GM13976 (cell line): Measurements from ENCODE around the gene KMT5B.

Source experiments
- DNase-seq: peaks from one replicate; pipeline ENCODE4 v3.0.0; 2012; ENCODE audit warnings: low spot score
- CTCF ChIP-seq: IDR thresholded peaks from 2 replicates; pipeline ENCODE4 v1.5.1; 2012; ENCODE audit warnings: borderline replicate concordance, mild to moderate bottlenecking; ENCODE audit not compliant: insufficient read depth; ENCODE audit errors: extremely low read depth, missing control alignments, control extremely low read depth
- in situ Hi-C: fragments of 300-500 bp; cut with MboI; formaldehyde crosslinking; loops from one replicate; pipeline ENCODE4 v1.12.0; 2022; ENCODE audit warnings: low sequenced_read_pairs, mixed read lengths, inconsistent platforms; ENCODE audit not compliant: unreplicated experiment

The KMT5B gene

DNA sequence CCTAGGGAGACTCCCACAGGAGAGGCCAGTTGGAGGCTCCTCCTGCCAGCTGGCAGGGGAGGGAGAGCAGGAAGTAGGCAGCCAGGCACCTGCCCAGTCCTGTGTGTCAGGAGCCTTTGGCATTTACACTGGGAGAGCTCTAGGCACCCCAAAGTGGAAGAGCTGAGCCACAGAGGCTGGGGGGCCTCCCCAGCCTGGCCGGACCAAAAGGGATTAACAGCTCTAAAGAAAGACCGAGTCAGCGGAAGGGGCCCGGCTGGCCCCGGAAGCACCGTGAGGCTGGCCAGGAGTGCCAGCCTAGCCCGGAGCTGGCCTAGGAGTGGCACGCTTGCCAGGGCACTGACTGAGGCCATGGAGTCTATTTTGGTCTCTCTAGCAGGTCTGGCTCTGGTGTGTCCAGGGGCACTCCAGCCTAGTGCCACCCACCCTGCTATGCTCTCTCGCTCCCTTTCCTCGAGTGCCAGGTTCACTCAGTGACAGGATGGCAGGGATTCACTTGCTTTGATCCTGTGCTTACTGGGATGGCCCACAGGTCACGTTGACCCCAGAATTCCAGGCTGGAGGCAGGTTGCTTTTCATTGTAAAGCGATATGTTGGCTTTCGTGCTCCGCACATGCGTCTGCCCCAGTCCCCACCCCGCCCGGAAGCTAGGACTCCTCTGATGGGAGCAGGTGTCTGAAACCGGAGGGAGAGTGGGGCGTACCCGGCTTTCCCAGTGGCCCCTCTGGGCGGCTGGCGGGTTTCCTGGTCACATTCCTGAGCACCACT, 3.3 kb upstream of the KMT5B start:
- in situ Hi-C loops = no loop called here
- TF ChIP-seq CTCF = no peak
- no peak for DNase-seq

DNA sequence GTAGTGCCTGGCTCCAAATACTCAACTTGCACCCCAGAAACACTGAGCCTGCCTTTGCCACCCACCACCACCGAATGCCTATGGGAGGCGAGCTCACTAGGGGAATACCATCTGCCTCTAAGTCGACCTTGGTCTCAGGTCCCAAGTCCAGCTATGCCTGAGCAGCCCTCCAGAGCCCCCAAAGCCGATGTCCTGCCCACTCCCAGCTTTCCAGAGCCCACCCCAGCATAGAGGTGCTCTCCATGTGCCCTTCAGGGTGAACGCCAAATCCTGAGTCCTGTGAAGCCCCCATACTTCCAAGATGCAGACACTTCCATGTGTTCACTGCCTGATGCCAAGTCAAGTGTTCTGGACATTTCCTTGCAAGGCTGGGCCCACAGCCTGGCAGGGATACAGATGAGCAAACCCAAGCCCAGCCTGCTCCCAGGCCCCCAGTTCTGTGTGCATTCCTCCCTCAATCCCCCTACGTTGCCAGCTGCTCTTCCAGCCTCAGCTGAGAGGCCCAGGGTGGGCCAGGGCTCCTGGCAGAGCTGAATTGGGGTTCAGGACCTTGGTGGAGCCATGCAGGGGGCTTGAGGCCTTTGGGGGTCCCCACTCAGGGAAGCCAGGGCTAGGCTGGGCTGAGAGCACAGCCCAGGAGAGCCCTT, 2.6 kb upstream of the KMT5B start:
- DNase-seq = no peak
- TF ChIP-seq CTCF = no peak
- in situ Hi-C loops = no loop called here

DNA sequence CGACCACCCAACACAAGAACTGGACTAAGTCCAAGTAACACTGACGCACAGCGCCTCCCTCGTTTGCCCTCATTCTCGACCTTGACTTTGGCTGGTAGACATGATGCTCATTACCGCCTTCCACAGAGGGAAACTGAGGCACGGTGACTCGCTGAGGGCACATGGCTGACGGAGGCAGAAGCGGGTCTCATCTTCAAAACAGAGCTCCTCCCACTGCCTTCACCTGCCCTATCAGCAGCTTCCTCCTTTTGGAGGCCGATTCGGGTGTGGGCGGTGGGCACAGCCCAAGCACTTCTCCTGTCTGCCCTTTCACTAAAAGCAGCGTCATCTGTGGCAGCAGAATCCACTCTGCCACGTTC, 2.0 kb upstream of the KMT5B start:
- no peak for TF ChIP-seq CTCF
- in situ Hi-C loops = no loop called here
- no peak for DNase-seq

- peak; percentile 56 for DNase-seq
- in situ Hi-C loops = no loop called here
- no peak for TF ChIP-seq CTCF
Observed at GRCh38 chr11:68214173-68215086, 1.3 kb upstream of the KMT5B start.

DNA sequence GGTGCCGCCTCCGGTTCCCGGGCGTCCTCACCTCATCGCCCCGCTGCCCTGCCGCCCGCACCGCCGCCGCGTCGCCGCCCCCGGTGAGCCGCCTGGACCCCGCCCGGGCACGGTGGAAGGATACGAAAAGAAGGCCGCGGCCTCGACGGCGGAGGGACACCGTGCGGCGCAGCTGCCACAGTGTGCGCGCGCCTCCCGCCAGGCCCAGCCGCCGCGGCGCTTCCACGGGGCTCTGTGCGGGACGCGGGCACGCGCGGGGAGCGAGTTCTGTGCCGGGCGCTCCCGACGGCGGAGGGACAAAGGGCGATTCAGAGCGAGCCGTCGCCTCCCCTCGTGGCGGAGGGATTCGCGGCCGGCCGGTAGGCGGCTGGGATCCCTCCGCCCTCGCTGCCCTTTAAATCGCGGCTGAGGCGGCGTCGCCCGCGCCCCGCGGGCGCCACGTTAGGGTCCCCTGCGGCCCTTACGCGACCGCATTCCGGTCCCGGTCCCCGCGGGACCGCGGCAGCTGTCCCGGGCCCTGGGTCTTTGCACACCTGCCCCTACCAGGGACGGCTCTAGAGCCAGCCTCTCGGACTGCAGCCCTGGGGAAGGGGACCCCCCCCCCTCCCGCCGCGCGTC, 568 bp upstream of the KMT5B start:
- TF ChIP-seq CTCF = no peak
- DNase-seq = peak; percentile 89
- in situ Hi-C loops = no loop called here

DNA sequence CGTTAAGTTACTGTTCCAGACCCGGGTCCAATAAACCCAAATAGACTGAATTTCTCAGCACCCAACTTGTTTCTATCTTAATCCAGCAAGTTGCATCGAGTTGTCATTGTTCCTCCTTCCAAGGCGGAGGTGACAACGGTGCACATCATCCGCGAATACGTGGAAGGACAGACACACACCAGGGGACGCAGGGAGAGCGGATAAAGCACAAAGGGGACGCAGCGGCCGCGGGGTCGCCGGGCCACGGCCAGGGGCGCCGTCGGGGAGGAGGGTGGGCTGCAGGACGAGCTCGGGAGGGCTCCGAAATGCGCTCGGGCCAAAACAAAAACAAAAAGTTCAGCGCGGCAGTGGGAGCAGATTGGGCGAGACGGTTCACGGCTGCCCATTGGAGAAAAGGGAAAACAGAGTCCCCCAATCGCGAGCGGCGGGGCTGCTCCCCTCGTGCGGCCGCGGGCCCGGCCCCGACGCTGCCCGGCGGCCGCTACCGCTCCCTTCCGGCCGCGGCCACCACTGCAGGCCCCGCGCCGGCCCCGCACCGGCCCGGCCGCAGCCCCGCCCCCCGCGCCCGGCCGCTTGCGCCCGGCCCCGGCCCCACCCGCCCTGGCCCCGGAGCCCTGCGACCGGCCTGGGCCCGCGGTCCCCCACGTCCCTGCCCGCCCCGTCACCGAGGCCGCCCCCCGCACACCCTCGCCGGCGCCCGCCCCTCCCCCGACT, 518 bp downstream of the KMT5B start:
- peak; percentile 89 for DNase-seq
- peak; percentile 40 for TF ChIP-seq CTCF
- in situ Hi-C loops = no loop called here
